Mesenchymal stem cell (in vitro differentiated cells and primary cell): ENCODE measurements around the gene GPN1.

Experiments used
- DNase-seq: peaks from one replicate; pipeline ENCODE4 v3.0.0-alpha.2; 2013
- H2AFZ ChIP-seq: one replicate; pipeline ENCODE4 v1.6.1; 2013; ENCODE audit warnings: low read depth, mild to moderate bottlenecking, control low read depth, inconsistent platforms, low read length, moderate library complexity
- H2AK5ac ChIP-seq: 2 replicates; pipeline ENCODE4 v1.6.1; 2013; ENCODE audit warnings: low read length, moderate library complexity, mild to moderate bottlenecking, inconsistent platforms; ENCODE audit not compliant: severe bottlenecking
- H2BK120ac ChIP-seq: one replicate; pipeline ENCODE4 v1.6.1; 2013; ENCODE audit warnings: low read depth, mild to moderate bottlenecking, inconsistent platforms, low read length, moderate library complexity
- H2BK12ac ChIP-seq, 2 experiments: one replicate each; pipeline ENCODE4 v1.6.1; 2013; ENCODE audit warnings: inconsistent platforms in 2 of 2, low read length in 2 of 2, mild to moderate bottlenecking in 2 of 2, moderate library complexity in 2 of 2, control low read depth in 1 of 2
- H2BK15ac ChIP-seq: one replicate; pipeline ENCODE4 v1.6.1; 2013; ENCODE audit warnings: mild to moderate bottlenecking, low read depth, inconsistent platforms; ENCODE audit not compliant: poor library complexity, severe bottlenecking
- H2BK5ac ChIP-seq: 2 replicates; pipeline ENCODE4 v1.6.1; 2013; ENCODE audit warnings: low read depth, mild to moderate bottlenecking, low read length, control low read depth, inconsistent platforms; ENCODE audit not compliant: poor library complexity, severe bottlenecking
- H3K14ac ChIP-seq, 2 experiments: one replicate each; pipeline ENCODE4 v1.6.1; 2013; ENCODE audit warnings: inconsistent platforms in 2 of 2, low read length in 2 of 2, control low read depth in 1 of 2, mild to moderate bottlenecking in 1 of 2, moderate library complexity in 1 of 2
- H3K18ac ChIP-seq, 2 experiments: one replicate each; pipeline ENCODE4 v1.6.1; 2013; ENCODE audit warnings: inconsistent platforms in 2 of 2, low read length in 2 of 2, control low read depth in 1 of 2, low read depth in 1 of 2, mild to moderate bottlenecking in 1 of 2
- H3K23ac ChIP-seq, 2 experiments: one replicate each; pipeline ENCODE4 v1.6.1; 2013; ENCODE audit warnings: inconsistent platforms in 2 of 2, low read length in 2 of 2, mild to moderate bottlenecking in 2 of 2, moderate library complexity in 2 of 2, control low read depth in 1 of 2
- H3K27ac ChIP-seq: 2 replicates; pipeline ENCODE4 v1.5.1; 2013; ENCODE audit warnings: mild to moderate bottlenecking, moderate library complexity, low read length, control low read depth, inconsistent platforms; ENCODE audit not compliant: poor library complexity, severe bottlenecking
- H3K27me3 ChIP-seq, 2 experiments: 2 replicates each; pipeline versions ENCODE4 v1.6.1 to v1.7.0; 2013; ENCODE audit warnings: low read length in 2 of 2, mild to moderate bottlenecking in 2 of 2, moderate library complexity in 2 of 2, control low read depth in 1 of 2, inconsistent platforms in 1 of 2; ENCODE audit not compliant: control insufficient read depth in 1 of 2, insufficient read depth in 1 of 2
- H3K36me3 ChIP-seq, 2 experiments: 2 replicates each; pipeline versions ENCODE4 v1.6.1 to v1.7.0; 2013; ENCODE audit warnings: low read length in 2 of 2, control low read depth in 1 of 2, inconsistent platforms in 1 of 2, low read depth in 1 of 2, mild to moderate bottlenecking in 1 of 2; ENCODE audit not compliant: insufficient read depth in 2 of 2, control insufficient read depth in 1 of 2
- H3K4ac ChIP-seq, 2 experiments: one replicate each; pipeline ENCODE4 v1.6.1; 2013; ENCODE audit warnings: inconsistent platforms in 2 of 2, low read length in 2 of 2, mild to moderate bottlenecking in 2 of 2, moderate library complexity in 2 of 2, control low read depth in 1 of 2, low read depth in 1 of 2
- H3K4me1 ChIP-seq: 2 replicates; pipeline ENCODE4 v1.6.1; 2013; ENCODE audit warnings: low read depth, low read length, control low read depth; ENCODE audit not compliant: control insufficient read depth, insufficient read depth
- H3K4me2 ChIP-seq: 2 replicates; pipeline ENCODE4 v1.6.1; 2013; ENCODE audit warnings: low read length, mild to moderate bottlenecking, inconsistent platforms; ENCODE audit not compliant: poor library complexity, severe bottlenecking
- H3K4me3 ChIP-seq, 2 experiments: 2 replicates each; pipeline versions ENCODE4 v1.5.1 to v1.7.0; 2013; ENCODE audit warnings: low read length in 2 of 2, mild to moderate bottlenecking in 2 of 2, control low read depth in 1 of 2, low read depth in 1 of 2; ENCODE audit not compliant: insufficient read depth in 1 of 2
- H3K79me1 ChIP-seq: replicated peaks from 2 replicates; pipeline ENCODE4 v1.6.1; 2013; ENCODE audit warnings: mild to moderate bottlenecking, control low read depth, low read length, inconsistent platforms; ENCODE audit not compliant: poor library complexity, severe bottlenecking
- H3K9ac ChIP-seq: 2 replicates; pipeline ENCODE4 v1.7.0; 2013; ENCODE audit warnings: mild to moderate bottlenecking, low read length, moderate library complexity
- H3K9me3 ChIP-seq: 2 replicates; pipeline ENCODE4 v1.7.0; 2013; ENCODE audit warnings: mild to moderate bottlenecking, low read length; ENCODE audit not compliant: control insufficient read depth
- H4K8ac ChIP-seq: one replicate; pipeline ENCODE4 v1.6.1; 2013; ENCODE audit warnings: inconsistent platforms, mild to moderate bottlenecking, low read length, moderate library complexity
- H4K91ac ChIP-seq: one replicate; pipeline ENCODE4 v1.6.1; 2013; ENCODE audit warnings: mild to moderate bottlenecking, low read length, inconsistent platforms
- WGBS: methylation state at CpG from one replicate; pipeline ENCODE4 v1.1.7; 2013; ENCODE audit warnings: mixed read lengths; 5-methylcytosine and 5-hydroxymethylcytosine counted together

Gene GPN1

DNA sequence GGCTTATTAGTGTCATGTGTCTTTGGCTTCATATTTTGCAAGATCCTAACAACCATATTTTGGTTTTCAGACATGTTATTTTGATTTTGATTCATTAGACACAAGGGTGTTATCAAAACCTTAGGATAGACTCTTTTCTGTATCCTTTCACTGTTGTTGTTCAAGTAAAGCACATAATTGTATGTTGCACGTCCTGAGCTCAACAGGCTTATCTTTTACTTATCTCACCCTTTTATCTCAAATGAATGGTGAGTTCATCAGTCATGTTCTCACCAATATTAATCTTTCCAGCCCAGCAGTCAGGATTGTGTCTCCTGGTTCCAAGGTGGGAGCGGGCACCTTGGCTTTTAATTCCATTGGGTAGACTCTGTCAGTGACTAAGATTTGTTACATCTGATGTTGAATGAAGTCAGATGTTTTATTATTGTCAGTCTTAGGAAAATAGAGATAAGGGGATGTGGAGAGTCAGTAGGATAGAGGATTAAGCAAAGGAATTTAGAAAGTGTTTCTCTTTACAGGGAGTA is 11.9 kb downstream of the GPN1 start:
- Histone ChIP-seq H3K4me3 (no peak overlapping the region), H3K4me1 (peaks cover 2% of the 10 kb centered on the region), H2BK12ac (no peak overlapping the region), H3K4me2 (no peak overlapping the region), H3K23ac (no peak overlapping the region), H3K79me1 (peaks cover 10% of the 10 kb centered on the region), H4K8ac (no peak overlapping the region), H3K14ac (no peak overlapping the region), H2AK5ac (no peak overlapping the region), H3K4ac (no peak overlapping the region), H3K9ac (no peak overlapping the region), H3K27ac (no peak overlapping the region), H2BK120ac (no peak overlapping the region), H2BK15ac (no peak overlapping the region), H3K18ac (no peak overlapping the region), H2AFZ (no peak overlapping the region), H3K9me3 (no peaks in the 10 kb centered on the region), H3K36me3 (peaks cover 33 to 79% of the 10 kb centered on the region in 2 experiments), H4K91ac (no peak overlapping the region), H3K27me3 (no peaks in the 10 kb centered on the region), H2BK5ac (no peak overlapping the region)
- no peak for DNase-seq
- 83% methylated on average over 2 of the region's 2 CpGs for WGBS

DNA sequence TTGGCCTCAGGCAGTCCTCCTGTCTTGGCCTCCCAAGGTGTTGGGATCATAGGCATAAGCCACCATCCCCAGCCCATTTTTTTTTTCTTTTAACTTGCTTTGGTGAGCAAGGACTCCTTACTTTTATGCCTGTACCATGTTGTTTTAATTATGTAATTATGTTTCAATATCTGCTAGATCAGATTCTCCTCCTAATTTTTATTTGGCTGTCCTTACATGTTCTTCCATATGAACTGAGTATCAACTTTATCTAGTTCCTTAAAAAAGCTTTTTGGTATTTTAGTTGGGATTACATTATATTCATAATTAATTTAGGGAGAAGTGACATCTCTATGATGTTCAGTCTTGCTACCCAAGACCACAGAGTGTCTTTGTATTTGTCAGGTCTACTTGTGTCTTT is 16.3 kb downstream of the GPN1 start:
- H3K23ac ChIP-seq: no peak overlapping the region
- no peaks in the 10 kb centered on the region for H3K4me1 ChIP-seq
- no peak overlapping the region for H2AFZ ChIP-seq
- H3K14ac ChIP-seq: no peak overlapping the region
- H2BK15ac ChIP-seq: no peak overlapping the region
- no peak overlapping the region for H3K4me2 ChIP-seq
- H3K79me1 ChIP-seq: peaks cover 7% of the 10 kb centered on the region
- H3K27me3 ChIP-seq: no peaks in the 10 kb centered on the region
- H2BK5ac ChIP-seq: no peak overlapping the region
- peaks cover 31 to 86% of the 10 kb centered on the region in 2 experiments for H3K36me3 ChIP-seq
- H2AK5ac ChIP-seq: no peak overlapping the region
- H2BK120ac ChIP-seq: no peak overlapping the region
- no peak overlapping the region for H2BK12ac ChIP-seq
- DNase-seq: no peak
- H3K9me3 ChIP-seq: no peaks in the 10 kb centered on the region
- no peak overlapping the region for H3K18ac ChIP-seq
- H3K9ac ChIP-seq: no peak overlapping the region
- no peak overlapping the region for H4K8ac ChIP-seq
- H4K91ac ChIP-seq: no peak overlapping the region
- H3K27ac ChIP-seq: no peak overlapping the region
- no peak overlapping the region for H3K4me3 ChIP-seq
- no peak overlapping the region for H3K4ac ChIP-seq

DNA sequence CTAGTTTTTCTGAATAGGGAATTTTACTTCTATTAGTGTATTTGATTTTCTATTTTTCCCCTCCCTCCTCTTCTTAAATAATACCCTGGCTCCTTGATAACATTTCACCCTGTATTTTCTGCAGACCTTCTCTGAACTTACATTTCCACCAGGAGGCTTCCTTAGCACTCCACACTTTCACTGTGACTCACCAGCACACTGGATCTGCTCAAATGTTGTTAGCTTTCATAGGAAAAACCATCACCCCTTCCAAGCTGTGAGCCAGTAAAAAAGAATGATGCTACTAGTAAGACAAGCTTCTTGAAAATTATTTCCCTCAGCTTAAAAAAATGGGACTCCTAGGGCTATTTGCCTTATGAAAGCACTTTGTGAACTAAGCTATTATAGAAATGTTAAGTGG is 18.4 kb downstream of the GPN1 start:
- DNase-seq: no peak
- Histone ChIP-seq H3K79me1 (peaks cover 9% of the 10 kb centered on the region), H4K91ac (no peak overlapping the region), H2BK12ac (no peak overlapping the region), H3K23ac (no peak overlapping the region), H3K27me3 (no peaks in the 10 kb centered on the region), H3K14ac (no peak overlapping the region), H4K8ac (no peak overlapping the region), H2AK5ac (no peak overlapping the region), H2BK5ac (no peak overlapping the region), H3K18ac (no peak overlapping the region), H2BK120ac (no peak overlapping the region), H3K4me2 (no peak overlapping the region), H3K9ac (no peak overlapping the region), H2AFZ (no peak overlapping the region), H3K4ac (no peak overlapping the region), H3K36me3 (peaks cover 24 to 84% of the 10 kb centered on the region in 2 experiments), H3K9me3 (no peaks in the 10 kb centered on the region), H3K4me1 (no peaks in the 10 kb centered on the region), H3K27ac (no peak overlapping the region), H2BK15ac (no peak overlapping the region), H3K4me3 (no peak overlapping the region)

DNA sequence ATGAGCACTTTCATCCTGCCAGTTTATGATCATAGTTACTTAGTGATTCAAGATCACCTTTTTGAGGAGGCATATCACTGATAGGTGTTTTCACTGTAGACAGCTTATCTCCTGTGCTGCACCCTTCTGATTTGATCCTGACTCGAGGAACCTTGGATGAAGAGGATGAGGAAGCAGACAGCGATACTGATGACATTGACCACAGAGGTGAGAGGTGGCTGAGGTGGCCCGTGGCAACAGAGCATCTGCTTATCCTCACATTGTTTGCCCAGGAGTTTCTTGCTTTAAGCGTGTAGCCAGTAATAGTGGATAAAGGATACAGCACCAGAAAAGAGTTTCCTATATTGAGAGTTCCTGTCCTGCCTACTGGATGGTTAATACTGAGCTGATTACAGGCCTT is 18.9 kb downstream of the GPN1 start:
- H3K9me3 ChIP-seq: no peaks in the 10 kb centered on the region
- H3K79me1 ChIP-seq: peaks cover 9% of the 10 kb centered on the region
- H2BK12ac ChIP-seq: no peak overlapping the region
- no peak overlapping the region for H3K9ac ChIP-seq
- no peak overlapping the region for H3K27ac ChIP-seq
- H3K14ac ChIP-seq: no peak overlapping the region
- no peak overlapping the region for H3K4me2 ChIP-seq
- WGBS: 96% methylated on average over 4 of the region's 4 CpGs
- H3K27me3 ChIP-seq: no peaks in the 10 kb centered on the region
- H2AFZ ChIP-seq: no peak overlapping the region
- H3K18ac ChIP-seq: no peak overlapping the region
- DNase-seq: no peak
- no peak overlapping the region for H4K8ac ChIP-seq
- no peak overlapping the region for H3K23ac ChIP-seq
- no peak overlapping the region for H3K4me3 ChIP-seq
- H4K91ac ChIP-seq: no peak overlapping the region
- no peak overlapping the region for H2AK5ac ChIP-seq
- no peak overlapping the region for H2BK15ac ChIP-seq
- no peak overlapping the region for H3K4ac ChIP-seq
- H2BK120ac ChIP-seq: no peak overlapping the region
- H3K36me3 ChIP-seq: peaks cover 24 to 84% of the 10 kb centered on the region in 2 experiments
- no peaks in the 10 kb centered on the region for H3K4me1 ChIP-seq
- H2BK5ac ChIP-seq: no peak overlapping the region
